Kidney tubule cell (primary cell): ENCODE results near the gene SMARCD2.

Experiments used
- DNase-seq: peaks from one replicate; pipeline ENCODE4 v3.0.0-alpha.2; 2018; ENCODE audit warnings: low spot score

Gene SMARCD2

DNA sequence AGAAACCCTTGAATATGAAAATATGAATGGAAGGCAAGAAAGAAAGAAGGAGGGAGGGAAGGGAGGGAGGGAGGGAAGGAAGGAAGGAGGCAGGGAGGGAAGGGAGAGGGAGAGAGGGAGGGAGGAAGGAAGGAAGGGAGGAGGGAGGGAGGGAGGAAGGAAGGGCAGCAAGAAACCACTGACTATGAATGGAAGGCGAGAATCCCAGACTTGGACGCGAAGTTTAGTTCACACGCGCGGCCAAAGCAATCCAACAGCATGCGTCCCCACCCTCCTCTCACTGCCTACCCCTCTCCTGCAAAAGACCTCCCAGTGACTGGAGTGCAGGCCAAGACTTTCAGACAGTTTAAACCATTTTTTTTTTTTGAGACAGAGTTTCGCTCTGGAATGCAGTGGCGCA lies 7.9 kb upstream of the SMARCD2 start:
- no peak for DNase-seq

DNA sequence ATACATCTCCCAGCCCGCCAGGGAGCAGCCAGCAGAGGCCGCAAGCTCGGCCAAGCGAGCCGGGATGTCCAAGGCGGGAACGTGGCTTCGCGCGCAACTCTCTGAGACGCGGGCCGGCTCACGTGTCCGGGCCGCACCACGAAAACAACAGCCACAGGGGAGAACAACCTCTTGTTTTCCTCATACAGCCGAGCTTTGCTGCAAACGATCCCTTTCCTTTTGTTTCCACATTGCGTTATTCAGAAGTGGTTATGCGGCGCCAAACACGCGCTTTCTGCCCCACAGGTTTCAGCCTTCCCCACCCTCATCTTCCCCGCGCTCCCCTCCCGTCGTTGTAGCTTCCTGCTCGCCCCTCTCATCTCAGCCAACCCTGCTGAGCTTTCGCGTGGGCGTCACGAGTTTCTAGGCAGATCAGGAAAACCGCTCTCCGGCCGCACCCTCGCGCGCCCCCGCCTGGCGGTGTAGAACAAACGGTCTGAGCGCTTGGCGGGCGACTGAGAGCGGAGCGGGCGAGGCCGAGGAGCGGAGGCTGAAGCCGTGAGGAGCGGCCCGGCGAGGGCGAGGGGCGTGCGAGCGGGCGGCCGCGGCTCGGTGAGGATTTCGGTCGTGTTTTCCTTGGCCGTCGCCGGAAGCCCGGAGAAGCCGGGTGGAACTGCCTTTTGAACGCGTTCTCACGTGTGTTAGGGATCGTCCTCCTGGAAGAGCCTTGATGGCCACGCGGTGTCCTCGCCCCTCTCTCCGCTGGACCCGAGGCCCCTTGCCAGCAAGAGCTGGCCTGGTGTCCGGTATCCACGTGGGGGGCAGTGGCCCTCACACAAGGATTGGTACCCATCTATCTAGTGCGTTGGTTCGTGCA lies 6.6 kb upstream of the SMARCD2 start:
- peak; percentile 92 for DNase-seq

DNA sequence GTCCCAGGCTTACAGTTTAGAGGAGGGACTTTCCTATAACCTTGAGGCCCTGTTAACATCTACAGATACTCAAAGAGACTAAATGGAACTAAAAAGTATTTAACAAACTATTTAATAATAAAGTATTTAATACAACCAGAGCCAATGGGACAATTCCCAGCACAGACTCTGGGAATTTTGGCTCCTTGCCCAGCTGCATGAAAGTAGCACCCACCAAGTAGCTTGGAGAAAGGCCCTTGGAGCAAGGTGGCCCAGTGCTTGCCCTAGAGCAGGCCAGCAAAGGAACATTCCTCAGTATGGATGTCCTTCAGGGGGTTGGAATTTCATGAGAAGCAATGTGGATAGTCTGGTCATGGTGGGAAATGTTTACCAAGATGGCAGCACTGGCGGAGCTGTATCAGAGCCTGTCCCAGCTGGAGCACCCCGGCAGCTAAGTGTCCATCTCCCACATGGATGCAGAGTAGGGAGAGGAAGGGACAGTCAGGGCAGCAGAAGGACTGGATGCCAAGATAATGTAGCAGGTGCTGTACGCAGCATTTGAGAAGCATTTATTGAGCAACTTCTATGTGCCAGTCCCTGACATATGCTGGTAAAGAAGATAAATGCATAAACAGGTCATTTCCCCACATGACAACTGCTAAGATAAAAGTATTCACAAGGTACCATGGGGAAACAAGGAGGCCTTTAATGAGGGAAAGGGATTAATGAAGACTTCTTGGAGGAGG lies 5.2 kb upstream of the SMARCD2 start:
- no peak for DNase-seq

DNA sequence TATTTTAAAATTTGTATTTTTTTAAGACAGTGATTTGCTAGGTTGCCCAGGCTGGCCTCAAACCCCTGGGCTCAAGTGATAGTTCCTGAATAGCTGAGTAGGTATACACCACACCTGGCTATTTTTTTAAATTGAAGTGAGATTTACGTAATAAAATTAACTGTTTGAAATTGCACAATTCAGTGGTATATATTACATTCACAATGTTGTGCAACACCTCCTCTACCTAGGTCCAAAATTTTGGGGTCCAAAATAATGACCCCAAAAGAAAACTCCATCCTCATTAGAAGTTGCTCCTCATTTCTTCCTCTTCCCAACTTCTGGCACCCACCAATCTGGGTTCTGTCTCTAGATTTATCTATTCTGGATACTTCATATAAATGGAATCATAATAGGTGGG lies 3.0 kb upstream of the SMARCD2 start:
- no peak for DNase-seq

DNA sequence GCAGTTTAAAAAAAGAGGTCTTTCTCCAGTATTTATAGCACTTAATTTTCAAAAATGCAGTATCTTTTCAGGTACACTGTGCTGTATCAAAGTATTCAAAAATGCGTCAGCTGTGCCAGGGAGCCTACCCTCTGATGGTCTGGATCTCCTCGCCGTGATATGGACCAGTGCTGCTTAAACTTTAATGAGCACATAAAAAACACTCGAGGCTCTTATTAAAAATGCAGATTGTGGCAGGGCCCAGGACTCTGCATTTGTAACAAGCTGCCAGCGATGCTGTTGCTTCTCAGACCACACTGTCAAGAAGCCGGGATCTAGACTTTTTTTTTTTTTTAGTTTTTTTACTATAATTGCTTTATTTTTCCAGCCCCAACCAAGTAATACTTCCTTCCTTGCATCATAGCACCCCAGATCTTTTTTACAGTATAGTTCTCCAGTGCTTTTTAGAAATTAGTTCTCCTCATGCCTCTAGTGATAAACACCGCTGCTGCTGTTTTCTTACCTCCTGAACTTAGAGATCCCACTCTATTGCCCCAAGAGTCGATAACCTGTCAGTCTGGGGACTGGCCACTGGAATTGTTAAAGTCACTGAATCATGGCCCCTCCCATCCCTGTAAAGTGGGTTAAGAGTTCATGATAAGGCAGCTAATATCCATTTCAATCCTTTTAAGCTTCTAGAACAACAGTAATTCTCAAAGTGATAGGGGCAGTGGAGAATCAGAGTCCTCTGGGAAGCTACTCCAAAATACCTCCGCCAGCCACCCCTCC lies 1.6 kb upstream of the SMARCD2 start:
- DNase-seq = no peak

DNA sequence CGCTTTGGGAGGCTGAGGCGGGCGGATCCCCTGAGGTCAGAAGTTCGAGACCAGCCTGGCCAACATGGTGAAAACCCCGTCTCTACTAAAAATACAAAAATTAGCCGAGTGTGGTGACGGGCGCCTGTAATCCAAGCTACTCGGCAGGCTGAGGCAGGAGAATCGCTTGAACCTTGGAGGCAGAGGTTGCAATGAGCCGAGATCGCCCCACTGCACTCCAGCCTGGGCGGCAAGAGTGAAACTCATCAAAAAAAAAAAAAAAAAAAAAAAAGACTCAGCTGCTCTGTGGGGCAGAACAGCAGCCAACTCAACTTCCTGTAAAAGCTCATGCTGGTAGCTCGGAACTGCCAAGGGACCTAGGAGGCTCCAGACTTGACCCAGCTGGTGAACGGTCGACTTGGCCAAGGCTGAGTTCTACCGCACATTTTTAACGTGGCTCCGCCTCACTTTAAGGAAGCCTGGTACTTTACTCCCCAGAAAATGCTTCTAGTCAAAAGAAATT lies 953 bp upstream of the SMARCD2 start:
- peak; percentile 86 for DNase-seq

DNA sequence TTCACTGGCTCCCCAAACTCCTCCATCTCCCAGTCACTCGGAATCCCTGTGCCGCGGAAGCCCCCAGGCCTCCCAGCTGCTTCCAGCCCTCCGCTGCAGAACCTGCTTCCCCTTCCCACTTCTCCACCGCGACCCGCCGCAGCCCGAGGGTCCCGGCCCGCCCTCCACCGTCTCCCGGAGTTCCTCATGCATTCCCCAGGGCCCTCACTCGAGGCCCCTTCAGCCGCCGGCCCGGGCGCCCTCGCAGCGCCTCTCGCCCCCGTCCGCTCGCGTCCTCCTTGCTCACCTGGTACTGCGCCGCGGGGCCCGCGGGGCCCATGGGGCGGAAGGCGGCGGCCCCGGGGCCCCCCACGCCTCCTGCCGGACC lies 329 bp downstream of the SMARCD2 start:
- DNase-seq = no peak

DNA sequence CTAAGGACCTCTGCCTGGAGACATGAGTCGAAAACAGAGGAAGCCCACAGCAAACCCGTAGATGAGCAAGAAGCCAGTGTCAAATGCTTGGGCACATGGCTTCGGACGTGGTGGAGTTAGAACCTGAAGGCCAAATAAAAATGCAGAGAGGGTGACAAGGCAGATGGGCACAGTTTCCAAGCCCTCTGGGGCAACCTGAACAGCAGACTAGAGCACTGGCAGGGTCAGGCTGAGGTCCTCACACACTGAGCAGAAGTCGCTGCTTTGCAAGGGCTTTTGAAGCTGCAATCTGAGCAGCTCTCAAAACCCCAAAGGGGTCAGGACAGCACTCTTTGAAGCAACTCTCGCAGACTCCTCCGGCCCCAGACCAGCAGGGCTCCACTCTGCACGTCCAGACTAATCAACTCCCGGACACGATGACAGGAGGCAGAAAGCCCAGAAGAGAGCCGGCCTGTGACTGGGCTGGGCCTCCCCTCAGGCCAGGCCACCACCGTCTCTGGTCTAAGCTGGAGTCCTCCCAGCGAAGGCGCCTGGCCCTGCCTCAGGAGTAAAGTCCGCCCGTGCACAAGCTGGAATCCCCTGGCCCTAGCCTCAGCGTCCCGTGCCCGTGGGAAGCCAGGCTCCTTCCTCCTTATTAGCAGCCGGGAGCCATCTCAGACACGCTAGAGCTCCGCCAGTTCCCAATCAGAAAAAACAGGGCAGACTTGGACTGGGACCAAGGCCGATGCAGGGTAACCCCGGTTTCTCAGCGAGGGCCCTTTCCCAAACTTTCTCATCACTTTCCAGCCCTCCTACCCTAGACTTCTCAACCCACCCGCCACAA lies 924 bp downstream of the SMARCD2 start:
- peak; percentile 51 for DNase-seq

DNA sequence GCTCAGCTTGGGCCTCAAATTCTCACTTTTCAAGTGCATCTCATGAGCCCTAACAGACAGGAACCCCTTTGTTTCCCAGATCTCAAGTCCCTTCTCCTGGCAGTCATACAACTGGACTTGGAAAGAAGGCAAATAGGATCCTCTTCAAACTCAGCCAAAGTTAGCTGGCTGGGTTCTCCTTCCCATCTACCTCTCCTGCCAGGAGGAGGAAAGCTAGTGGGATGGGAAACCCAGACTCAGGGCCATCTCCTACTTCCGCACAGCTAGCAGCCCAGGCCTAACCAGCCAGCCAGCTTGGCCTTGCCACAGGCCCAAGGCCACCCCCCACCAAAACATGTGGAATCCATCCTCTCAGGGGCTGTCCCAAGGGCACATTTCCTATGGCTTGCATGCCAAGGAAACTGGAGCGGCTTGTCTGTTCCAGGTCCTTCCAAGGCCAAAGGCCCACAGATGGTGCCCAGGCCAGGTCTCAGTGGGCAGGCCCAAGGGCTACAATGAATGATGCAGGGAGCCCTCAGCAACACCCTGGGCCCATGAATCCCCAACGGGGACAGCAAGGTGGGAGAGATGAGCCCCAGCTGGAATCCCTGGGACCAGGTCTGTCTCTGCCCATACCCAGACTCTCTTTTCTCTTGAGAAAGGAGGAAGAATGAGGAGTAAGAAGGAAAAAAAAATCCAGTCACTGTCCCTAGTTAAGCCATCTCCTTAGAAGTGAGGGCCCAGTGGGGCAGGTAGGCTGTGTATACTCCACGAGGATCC lies 1.7 kb downstream of the SMARCD2 start:
- DNase-seq = no peak

DNA sequence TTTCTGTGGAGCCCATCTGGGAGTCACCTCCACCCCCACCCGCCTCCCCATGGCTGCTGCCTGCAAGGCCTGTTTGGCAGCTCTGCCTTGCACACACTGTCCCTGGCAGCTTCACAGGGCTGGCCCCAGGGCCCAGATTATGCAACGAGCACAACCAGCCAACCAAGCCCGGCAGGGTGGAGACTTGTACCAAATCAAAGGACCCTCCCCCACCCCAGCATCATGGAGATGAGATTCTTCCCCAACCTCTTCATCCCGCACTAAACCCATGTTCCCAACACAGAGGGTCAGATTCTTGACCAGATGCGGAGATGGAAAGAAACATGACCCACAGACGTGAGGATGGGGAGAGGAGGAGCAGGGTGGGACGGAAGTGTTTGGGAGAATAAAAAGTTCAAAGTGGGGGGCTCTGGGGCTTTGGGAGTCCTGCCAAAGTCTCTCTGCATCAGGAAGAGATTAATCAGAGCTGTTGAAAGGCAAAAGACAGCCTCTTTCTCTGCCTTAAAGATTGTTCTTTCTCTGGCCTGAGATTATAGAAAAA lies 3.8 kb downstream of the SMARCD2 start:
- no peak for DNase-seq

DNA sequence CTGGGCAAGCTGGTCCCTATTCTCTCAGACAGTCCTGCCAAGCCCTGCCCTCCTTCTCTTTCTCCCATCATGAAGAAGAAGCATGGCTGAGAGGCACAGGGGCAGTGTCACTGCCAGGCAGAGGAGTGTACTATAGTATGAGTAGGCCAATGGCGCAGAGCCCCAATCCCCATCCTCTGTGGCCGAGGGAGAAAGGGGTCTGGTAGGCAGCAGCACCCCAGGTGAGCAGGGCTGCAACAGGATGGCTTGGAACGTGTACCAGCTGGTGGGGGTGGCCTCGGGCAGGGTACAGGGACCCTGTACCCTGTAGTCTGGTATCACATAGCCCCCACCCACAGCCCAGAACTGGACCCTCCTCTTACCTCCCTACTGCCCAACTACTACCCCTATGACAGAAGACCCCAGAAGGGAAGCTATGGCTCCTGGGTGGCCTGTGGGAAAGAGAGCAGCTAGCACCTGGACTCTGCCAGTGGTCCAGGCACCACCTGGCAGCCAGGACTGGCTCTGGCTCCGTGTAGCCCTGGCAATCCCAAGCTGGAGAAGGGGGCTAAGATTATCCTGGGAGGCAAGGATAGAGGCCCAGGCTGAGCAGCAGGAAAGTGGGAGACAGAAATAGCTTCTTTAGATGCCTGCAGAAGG lies 4.4 kb downstream of the SMARCD2 start:
- DNase-seq = no peak

DNA sequence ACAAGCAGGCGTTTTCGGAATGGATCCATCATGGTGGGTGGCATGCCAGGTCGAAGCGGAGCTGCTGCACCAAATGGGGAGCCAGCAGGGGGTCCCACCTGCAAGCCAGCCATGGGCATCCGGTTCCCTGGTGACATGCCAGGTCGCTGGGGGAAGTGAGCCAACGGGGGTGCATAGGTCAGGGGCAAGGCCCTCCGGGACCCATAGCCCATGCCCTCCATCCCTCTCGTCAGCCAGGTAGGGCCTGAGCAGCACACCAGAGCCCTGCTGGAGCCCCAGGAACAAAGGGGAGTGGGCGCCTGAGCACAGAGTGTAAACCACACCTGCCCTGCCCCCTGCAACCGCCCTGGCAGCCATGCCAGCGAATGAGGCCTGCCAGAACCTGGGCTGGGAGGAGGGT lies 5.0 kb downstream of the SMARCD2 start:
- DNase-seq = no peak

DNA sequence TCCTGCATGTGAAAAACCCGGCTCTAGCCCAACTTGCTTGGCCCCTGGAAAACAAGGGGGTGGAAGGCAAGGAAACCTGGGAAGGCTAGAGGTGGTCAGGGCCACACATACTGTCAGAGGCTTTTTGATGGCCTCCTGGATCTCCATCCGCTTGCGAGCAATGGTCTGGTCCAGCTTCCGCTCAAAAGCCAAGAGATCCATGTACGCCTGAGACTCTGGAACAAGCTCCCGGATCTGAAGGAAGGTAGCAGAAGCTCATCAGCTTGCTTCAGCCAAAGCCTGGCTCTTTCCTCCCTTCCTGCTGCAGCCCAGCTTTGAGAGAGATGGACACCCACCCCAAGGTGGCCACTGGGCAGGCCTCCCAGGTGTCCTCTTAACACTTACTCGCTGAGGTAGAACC lies 5.7 kb downstream of the SMARCD2 start:
- no peak for DNase-seq

DNA sequence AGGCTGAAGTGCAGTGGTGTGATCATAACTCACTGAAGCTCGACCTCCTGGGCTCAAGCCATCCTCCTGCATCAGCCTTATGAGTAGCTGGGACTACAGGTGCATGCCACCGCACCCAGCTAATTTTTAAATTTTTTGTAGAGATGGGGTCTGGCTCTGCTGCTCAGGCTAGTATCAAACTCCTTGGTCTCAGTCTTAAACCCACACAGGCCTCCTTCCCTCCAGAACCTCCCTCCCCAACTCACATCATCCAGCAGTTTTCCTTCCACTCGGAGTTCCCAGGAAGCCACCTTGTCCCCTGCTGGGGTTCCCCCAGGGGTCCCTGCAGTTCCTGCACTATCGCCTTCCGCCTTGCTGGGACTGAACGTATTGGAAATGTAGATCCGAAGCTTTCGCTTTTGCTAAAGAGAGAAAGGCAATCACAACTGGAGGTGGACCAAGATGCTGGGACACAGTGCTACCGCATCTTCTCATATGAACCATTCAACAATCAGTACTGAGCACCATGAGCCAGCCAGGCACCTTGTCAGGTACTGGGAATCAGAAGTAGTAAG lies 7.2 kb downstream of the SMARCD2 start:
- DNase-seq = no peak

DNA sequence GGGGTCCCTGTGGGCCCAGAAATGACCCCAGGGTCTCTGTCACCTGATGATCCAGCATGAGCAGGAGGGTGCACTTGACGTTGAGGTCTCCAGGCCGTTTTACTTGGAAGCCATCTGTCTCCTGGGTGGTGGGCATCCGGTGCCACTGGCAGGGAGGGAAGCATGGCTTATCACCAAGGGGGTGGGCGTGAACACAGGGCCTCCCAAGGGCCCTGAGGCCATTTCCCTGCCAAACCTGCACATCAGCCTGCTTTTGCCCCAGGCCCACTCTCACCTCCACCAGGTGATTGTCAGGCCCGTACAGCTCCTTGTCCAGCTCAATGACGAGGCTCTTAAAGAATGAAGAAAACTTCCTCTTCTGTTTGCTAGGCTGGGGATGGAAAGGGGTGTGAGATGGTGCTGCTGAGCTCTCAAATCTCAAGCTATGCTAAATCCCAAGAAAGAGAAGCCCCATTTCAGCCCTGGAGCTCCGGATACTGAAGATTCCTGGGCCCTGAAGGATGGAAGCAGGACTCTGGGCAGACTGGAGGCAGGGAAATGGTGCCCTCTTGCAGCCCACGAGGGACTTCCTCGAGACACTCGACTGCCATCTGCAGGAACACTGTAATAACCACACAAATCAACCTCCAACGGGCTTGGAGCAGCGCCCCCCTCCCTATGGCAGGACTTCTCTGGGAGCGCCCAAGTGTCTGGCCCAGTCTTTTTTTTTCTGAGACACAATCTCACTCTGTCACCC lies 7.9 kb downstream of the SMARCD2 start:
- DNase-seq = peak; percentile 88

DNA sequence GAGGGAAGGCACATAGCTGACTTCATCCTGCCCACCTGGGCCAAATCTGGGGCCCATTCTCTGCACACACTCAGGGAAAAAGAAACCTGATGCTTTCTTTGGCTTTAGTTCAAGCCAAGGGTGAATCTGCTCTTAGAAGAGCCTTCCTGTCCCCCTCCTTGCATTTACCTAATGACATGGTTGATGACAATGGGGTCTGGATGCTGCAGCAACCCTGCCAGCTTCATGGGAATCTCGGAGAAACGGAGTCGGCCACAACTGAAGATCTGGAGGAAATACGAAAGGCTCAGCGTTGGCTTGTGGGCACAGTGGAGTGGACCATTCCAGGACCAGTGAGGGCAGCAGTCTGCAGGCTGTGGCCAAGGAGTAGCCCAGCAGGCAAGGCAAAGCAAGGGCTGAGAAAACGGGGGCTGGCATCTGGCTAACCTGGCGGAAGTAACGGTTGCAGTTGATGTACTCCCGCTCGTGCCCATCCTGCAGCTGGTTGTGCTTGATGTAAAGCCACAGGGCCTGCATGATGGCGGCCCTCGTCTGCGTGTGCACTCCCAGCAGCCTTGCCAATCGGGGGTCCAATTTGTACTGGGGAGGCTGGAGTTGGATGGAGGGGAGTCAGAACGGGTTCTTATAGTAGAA lies 8.6 kb downstream of the SMARCD2 start:
- DNase-seq = no peak

DNA sequence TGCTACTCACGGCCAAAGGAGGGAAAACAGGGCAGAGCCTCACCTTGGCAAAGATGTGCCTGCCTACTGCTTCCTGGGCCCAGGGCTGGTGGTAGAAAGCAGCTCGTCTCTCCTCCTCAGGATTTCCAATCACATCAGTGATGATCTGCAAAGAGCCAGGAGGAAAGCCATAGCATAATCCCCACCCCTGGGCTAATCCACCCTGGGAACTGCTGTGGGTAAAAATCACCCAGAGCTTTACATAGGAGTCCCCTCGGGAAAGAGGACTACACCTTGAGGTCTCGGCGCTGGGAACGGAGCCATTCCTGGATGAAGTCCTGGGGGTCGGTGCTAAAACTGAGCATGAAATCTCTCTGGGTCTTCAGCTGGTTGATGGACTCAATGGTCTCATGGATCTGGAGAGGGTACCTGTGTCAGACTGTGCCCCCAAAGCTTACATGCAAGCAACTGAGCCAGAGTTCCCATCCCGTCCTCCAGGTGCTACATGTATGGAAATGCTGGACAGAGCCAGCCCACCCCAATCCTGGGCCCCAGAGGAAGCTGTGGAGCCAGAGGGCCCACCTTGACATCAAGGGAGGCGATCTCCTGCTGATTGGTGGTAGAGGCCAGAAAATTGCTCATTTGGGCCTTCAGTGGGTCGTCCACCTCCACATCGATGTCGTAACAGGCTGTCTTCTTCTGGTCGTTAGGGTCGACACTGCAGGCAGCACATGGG lies 9.3 kb downstream of the SMARCD2 start:
- DNase-seq = no peak

DNA sequence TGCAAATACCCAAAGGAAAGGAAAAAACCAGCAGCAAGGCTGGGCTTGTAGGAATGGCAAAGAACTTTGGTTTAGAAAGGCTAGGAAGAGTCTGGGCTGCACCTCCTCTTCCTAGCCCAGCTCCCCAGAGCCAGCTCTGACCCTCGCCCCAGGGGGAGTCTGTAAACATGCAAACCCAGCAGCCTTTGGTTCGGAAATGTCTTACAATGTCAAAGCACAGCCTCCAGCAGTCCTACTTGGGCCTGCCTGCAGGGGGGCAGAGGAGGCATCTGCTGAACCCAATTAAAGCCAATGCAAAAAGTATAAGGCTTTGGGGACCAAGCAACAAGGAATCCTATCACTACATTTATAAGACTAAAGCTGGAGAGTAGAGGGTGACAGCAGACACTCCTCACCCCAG lies 10.0 kb downstream of the SMARCD2 start:
- no peak for DNase-seq
